ENCODE measurements around the gene USP44.

The USP44 gene

GRCh38 chr12:95548056-95548538, 3.2 kb downstream of the USP44 start:
- DNase-seq (ENCODE audit: low spot score): peak; percentile 10

- DNase-seq (ENCODE audit: low spot score): peak; percentile 31
These were observed 3.7 kb downstream of the USP44 start for GRCh38 chr12:95547522-95548055.

- DNase-seq (ENCODE audit: low spot score): no peak
These were observed 4.8 kb downstream of the USP44 start for GRCh38 chr12:95546491-95546813.

- DNase-seq (ENCODE audit: low spot score): no peak
These were observed 5.4 kb downstream of the USP44 start for GRCh38 chr12:95545731-95546490.

- no peak for DNase-seq (ENCODE audit: low spot score)
These were observed 6.0 kb downstream of the USP44 start for GRCh38 chr12:95545303-95545702.

GRCh38 chr12:95544756-95545155, 6.5 kb downstream of the USP44 start:
- DNase-seq (ENCODE audit: low spot score): no peak

GRCh38 chr12:95543305-95543704, 8.0 kb downstream of the USP44 start:
- DNase-seq (ENCODE audit: low spot score): no peak

- DNase-seq (ENCODE audit: low spot score): no peak
These were observed 9.8 kb downstream of the USP44 start for GRCh38 chr12:95541436-95541835.

GRCh38 chr12:95538656-95539055, 12.6 kb downstream of the USP44 start:
- DNase-seq (ENCODE audit: low spot score): no peak

- DNase-seq (ENCODE audit: low spot score): no peak
These were observed 13.3 kb downstream of the USP44 start for GRCh38 chr12:95538006-95538405.

GRCh38 chr12:95533985-95534384, 17.3 kb downstream of the USP44 start:
- DNase-seq (ENCODE audit: low spot score): no peak

- peak; percentile 15 for DNase-seq (ENCODE audit: low spot score)
These were observed 18.4 kb downstream of the USP44 start for GRCh38 chr12:95532851-95533250.

GRCh38 chr12:95529693-95530225, 21.5 kb downstream of the USP44 start:
- DNase-seq (ENCODE audit: low spot score): no peak

GRCh38 chr12:95528431-95528830, 22.8 kb downstream of the USP44 start:
- no peak for DNase-seq (ENCODE audit: low spot score)

GRCh38 chr12:95522692-95523091, 28.6 kb downstream of the USP44 start:
- no peak for DNase-seq (ENCODE audit: low spot score)

GRCh38 chr12:95520816-95521215, 30.5 kb downstream of the USP44 start:
- DNase-seq (ENCODE audit: low spot score): no peak

GRCh38 chr12:95518944-95519343, 32.3 kb downstream of the USP44 start:
- no peak for DNase-seq (ENCODE audit: low spot score)

GRCh38 chr12:95517246-95517645, 34.0 kb downstream of the USP44 start:
- no peak for DNase-seq (ENCODE audit: low spot score)

- no peak for DNase-seq (ENCODE audit: low spot score)
These were observed 34.5 kb downstream of the USP44 start for GRCh38 chr12:95516757-95517156.

GRCh38 chr12:95515197-95515596, 36.1 kb downstream of the USP44 start:
- DNase-seq (ENCODE audit: low spot score): no peak

- no peak for DNase-seq (ENCODE audit: low spot score)
These were observed 37.7 kb downstream of the USP44 start for GRCh38 chr12:95513599-95513998.

- DNase-seq (ENCODE audit: low spot score): no peak
These were observed 39.3 kb downstream of the USP44 start for GRCh38 chr12:95511977-95512376.

GRCh38 chr12:95509300-95509699, 42.0 kb downstream of the USP44 start:
- DNase-seq (ENCODE audit: low spot score): no peak
